GM18499 (cell line): ENCODE data around the gene EDN3.

Experiments used
- ATAC-seq: cut with Tn5 transposase; IDR thresholded peaks from one replicate; pipeline ENCODE4 v1.9.1; 2021; ENCODE audit warnings: moderate number of reproducible peaks; ENCODE audit not compliant: insufficient read depth, unreplicated experiment

Gene EDN3

GRCh38 chr20:59359906-59360725 lies 59.7 kb downstream of the EDN3 start:
- no peak for ATAC-seq

GRCh38 chr20:59360934-59361333 lies 60.5 kb downstream of the EDN3 start:
- ATAC-seq = no peak

- ATAC-seq = no peak
These were observed 61.0 kb downstream of the EDN3 start for GRCh38 chr20:59361411-59361810.

DNA sequence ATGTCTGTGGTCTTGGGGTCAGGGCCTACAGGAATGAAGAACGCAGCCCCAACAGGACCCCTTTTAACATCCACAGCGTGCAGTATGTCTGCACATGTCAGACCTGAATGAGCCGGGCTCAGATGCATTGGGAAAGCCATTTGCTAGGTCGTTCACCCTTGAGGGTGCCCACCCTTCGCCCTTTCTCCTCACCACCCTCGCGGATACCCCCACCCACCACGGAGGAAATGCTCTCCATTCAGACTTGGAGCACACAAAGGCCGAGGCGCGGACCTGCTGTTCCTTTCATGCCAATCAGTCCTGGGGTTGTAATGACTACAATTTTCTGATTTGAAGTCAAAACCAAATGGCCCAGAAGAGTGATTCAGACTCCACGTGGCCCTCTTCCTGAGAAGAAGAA lies 62.7 kb downstream of the EDN3 start:
- no peak for ATAC-seq

GRCh38 chr20:59364611-59365010 lies 64.2 kb downstream of the EDN3 start:
- ATAC-seq = no peak

DNA sequence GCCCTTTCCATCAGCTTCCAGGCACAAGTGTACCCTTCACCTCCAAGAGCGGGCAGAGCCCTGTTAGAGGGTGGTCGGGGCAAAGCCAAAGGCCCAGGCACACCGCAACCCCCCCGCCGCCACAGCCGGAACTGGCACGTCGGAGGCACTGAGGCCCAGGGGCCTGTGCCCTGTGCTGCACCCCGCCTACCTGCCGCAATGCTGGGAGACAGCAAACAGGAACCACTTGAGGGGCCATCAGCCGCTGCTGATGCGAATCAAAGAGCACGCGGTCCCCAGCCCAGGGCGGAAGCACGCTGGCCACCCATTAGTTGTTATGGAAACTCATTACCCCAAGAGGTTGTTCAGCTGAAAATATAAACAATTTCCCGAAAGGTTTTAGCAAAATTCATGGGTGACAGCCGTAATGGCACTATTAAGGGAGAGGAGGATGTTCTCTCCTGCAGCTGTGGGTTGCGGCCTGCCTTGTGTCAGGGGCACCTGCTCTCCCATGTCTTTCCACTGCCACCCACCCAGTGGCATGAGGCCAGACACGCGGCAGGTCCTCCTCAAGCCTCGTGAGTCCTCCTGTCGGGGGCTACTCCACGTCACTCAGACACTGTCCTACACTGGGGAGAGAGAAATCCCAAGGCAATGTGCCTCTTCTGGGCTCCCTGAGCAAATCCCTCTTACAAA lies 65.3 kb downstream of the EDN3 start:
- no peak for ATAC-seq

DNA sequence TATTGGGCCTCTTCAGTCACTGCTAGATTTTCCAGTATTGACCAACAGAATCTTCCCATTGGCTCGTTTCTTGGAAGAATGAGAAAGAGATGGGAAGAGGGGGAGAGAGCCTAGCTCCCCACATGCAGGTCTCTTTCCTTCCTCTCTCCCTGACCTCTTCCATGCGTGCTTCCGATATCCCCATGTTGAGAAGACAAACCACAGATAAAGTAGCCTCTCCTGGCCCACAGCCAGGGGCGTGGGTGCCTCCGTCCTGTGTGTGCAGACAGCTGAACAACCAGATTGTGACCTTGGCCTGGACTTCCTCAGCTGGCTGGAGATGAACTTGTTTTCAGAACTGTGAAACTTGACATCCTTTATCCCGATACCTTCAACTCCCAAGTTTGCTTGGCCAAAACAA lies 71.0 kb downstream of the EDN3 start:
- ATAC-seq = no peak

- ATAC-seq = no peak
These were observed 73.8 kb downstream of the EDN3 start for GRCh38 chr20:59374261-59374660.

DNA sequence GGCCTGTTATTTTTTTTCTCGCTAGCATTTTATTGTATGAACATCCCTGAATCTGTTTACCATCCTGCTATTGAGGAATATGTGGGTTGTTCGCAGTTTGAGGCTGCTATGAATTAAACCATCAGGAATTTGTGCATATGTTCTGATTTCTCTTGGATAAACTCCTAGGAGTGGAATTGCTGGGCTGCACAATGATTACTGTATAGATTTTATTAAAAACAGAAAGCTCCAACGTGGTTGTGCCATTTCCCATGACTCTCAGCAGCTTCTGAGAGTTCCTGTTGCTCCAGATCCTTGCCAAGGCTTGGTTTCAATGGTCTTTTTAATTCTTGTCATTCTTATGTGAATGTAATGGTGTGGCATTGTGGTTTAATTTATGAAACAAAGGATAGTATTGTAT lies 75.1 kb downstream of the EDN3 start:
- ATAC-seq = no peak
